ENCODE data around the gene GPATCH2L.

- TF ChIP-seq CTCF (conservative IDR thresholded peaks at IDR 0.05 in 1 of 2, IDR thresholded peaks at IDR 0.05 in 1 of 2; ENCODE audit: extremely low read depth in 1 of 2, insufficient read depth in 1 of 2, low read depth in 1 of 2, low read length in 2 of 2) (no peak), EZH2 (IDR thresholded peaks at IDR 0.05; ENCODE audit: borderline replicate concordance, low read length) (no peak)
Measured at GRCh38 chr14:76121089-76121748, 30.5 kb upstream of the GPATCH2L start.
